Stimulated activated CD8-positive, alpha-beta memory T cell treated with anti-CD3 and anti-CD28 coated beads, Interleukin-7, amount 100 ng/mL, for 24 hours (primary cell): ENCODE data around the gene CTBP1.
A peak's percentile ranks its signal among the peaks of the same experiment; 100 is the strongest.

ENCODE experiments used
- DNase-seq: peaks from one replicate; pipeline ENCODE4 v3.0.0-alpha.2; 2020; ENCODE audit warnings: low read depth

Gene CTBP1

GRCh38 chr4:1175635-1176229 is 73.2 kb downstream of the CTBP1 start:
- DNase-seq = no peak

- DNase-seq = no peak
Observed at GRCh38 chr4:1174941-1175634, 73.8 kb downstream of the CTBP1 start.

DNA sequence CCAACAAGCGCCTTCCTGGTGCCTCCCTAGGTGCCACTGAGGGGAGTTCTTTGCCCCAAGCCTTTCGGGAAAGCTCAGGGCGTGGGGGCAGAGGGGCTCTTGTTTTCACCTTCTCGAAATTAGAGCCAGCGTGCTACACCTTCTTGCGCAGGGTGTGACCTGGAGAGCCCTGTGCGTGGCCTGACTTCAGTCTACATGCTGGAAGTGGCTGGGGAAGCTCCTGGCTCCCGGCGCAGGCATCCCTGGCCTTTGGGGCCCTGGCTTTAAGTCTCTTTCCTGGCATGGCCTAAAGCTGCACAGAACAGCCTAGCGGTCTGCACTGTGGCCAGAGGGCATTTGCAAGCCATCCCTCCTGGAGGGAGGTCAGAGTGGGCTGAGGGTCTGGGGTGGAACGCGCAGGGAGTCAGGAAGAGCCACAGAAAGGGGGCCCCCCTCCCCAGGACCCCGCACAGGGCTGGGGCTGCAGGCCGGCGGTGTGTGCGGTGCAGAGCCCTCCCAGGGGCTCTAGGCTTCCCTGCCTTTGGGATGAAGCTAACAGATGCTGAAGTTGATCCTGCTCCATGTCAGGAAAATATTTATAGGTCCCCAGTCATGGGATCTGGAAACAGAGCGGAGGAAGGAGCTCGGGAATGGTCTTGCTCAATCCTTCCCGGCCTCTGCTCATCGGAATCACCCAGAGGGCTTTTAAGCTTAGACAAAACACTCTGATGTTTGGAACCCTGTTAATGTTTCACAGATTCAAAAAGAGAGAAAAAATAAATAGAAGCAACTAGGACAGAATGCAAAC is 75.8 kb downstream of the CTBP1 start:
- DNase-seq = no peak

DNA sequence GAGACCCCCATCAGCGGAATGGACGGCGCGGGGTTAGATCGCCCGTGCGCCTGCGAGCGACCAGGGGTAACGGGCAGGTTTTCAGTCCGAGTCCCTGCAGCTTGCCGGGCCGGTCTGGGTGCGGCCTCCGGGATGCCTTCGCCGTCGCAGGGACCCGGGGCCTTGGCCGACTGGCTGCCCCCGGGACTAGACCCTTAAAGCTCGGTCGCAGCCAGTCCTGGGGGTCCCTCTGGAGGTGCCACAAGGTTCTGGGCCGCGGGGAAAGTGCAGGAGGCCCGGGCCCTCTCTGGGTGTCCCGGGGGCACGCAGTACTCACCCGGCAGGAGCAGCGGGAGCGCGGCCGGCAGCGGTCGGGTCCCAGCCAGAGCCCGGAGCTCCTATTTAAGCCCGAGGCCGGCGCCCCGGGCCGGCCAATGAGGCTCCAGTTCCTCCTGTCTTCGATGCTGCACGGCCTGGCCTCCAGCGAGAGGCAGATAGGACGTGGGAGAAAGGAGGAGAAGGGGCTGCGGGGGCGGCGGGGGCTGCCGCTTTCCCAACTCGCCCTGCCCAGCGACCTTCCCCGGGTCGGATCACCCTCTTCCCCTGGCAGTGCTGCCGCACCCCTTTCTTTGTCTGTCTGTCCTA is 76.6 kb downstream of the CTBP1 start, which contains the start of gene SPON2:
TSS of gene SPON2 (minus strand) at position 356 of the 624 bp plus-strand sequence.
- no peak for DNase-seq

GRCh38 chr4:1171311-1172227 is 77.4 kb downstream of the CTBP1 start:
- no peak for DNase-seq

DNA sequence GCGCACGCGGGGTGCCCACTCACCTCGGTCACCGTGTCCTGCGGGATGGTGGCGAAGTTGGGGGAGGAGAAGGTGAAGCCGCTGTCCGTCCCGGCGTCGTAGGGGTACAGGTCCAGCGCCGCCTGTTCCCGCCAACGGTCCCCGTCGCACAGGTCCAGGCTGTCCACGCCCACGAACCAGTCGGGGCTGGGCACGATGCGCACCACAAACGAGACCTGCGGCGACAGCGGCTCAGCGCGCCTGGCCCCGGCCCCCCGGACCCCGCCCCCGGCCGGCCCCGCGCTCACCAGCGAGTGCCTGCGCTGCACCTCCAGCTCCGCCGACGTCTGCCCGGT is 78.0 kb downstream of the CTBP1 start:
- DNase-seq = no peak

- no peak for DNase-seq
Observed at GRCh38 chr4:1170156-1170975, 78.6 kb downstream of the CTBP1 start.

- no peak for DNase-seq
Observed at GRCh38 chr4:1169691-1170096, 79.2 kb downstream of the CTBP1 start.

DNA sequence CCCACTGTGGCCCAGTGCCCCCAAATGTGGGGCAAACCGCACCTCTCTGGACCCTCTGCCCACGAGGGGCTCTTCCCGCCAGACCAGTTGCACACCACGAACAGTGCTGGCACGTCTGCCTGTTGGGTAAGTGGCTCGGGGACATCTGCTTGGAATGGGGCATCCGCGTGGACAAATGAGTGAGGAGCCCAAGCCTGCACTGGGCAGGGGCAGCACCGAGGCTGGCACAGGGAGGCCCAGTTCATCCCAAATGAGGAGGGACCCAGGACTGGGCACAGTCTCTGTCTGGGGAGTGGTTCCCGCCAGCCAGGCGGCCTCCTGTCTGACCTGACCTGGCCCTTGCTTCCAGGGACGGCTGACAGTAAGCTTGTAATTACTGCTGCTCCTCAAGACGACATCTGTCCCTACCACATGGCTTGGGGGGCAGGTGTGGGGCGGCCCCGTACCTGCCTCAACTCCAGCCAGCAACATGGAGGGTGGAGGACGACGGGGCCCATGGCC is 79.7 kb downstream of the CTBP1 start:
- no peak for DNase-seq

GRCh38 chr4:1168191-1169101 is 80.5 kb downstream of the CTBP1 start:
- no peak for DNase-seq

DNA sequence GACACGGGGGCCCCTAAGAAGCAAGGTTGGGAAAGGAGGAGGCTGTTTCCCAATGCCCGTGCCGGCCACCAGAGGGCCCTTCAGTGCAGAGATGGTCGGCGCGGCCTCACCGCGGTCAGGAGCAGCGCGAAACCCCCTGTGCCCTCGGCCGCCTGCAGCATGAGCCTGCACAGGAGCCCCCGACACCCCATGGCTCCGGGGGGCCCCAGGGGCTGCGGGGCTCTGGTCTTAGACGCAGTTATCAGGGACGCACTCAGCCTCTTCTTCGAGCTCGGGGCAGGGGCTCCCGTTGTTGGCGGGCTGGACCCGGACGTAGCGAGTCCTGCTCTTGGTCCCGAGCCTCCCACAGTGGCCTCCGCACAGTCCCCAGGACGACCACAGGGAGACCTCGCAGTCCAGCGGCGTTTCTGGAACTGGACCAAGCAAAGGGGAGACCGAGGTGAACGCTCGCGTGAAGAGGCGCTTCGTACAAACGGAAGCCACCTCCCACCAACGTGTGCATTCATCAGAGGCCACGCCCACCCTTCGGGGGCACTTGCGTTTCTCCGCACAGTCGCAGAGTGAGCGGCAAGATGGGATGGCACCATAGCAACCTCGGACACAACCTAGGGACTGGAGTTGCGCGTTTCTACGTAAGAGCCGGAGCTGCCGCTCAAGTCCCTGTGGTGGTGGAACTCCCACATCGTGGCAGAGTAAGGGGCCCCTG is 81.5 kb downstream of the CTBP1 start:
- peak; percentile 83 for DNase-seq

DNA sequence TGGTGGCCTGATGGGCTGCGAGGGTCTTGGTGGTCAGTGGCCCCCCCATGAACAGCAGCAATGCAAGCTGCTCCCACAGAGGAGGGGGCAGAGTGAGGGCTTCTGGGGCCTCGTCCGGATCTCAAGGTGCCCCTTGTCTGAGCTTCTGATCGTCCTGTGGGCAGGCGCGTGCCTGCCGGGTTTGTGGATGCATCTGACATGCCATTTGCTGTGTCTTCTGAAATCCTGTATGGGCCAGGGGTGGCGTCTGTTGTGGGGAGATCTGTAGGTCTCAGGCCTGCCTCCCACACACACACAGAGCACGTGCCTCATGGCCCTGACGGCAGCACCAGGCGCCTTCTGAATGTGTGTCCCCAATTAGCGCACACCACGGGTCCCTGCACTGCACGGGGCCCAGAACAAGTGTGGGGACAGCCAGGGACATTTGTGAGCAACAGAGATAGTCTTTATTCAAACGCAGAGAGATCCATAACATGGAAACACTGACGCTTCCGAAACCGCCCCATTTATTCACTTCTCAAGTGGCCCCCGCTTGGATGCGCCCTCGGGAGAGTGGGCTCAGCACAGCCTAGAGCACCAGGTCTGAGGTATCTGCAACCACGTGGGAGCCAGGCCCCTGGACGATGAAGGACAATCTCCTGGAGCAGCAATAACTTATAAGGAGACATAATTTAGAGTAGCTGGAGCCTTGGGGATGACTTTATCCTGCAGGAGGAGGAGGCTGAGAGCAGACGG is 82.3 kb downstream of the CTBP1 start:
- DNase-seq = no peak

GRCh38 chr4:1164956-1165545 is 83.9 kb downstream of the CTBP1 start:
- DNase-seq = no peak

DNA sequence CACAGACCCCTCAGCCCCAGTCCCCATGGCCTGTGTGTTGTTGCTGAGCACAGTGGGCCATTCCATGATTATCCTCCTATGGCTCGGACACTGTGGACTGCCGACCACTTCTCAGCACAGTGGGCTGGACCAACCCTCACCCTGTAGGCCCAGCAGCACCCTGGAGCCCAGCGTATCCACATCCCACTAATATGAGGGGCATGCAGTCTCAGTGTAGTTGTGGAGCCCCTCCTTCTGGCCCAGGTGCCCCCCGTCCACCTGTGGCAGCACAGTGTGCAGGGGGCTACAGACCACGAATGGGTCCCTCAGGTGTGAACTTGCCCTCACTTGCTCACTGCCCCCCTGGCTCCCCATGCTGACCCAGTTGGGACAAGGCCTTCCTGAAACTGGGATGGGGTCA is 84.5 kb downstream of the CTBP1 start:
- DNase-seq = no peak

DNA sequence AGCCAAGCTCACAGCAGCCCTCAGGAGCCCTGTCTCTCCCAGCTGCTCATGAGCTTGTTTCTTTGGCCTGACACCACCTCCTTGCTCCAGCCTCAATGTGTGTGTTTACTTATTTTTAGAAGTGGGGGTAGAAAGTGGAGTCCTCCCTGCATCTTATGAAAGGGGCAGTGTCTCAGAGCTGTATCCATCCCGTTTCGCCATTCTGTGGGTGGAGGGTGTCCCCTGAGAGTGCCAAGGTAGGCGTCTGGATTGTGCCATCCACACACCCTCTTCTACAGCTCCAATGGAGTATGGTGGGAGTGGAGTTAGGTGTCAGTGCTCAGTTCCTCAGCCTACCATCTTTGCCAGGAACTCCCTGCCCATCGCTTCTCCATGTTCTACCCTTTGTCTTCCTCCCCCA is 84.9 kb downstream of the CTBP1 start:
- no peak for DNase-seq
